HEK293 (cell line): ENCODE results near the gene PHACTR1.
A peak's percentile ranks its signal among the peaks of the same experiment; 100 is the strongest.

ENCODE experiments used
- OVOL3 ChIP-seq: fragments of 450-650 bp; formaldehyde crosslinking; IDR thresholded peaks from 2 replicates; pipeline ENCODE4 v1.5.1; 2016; ENCODE audit warnings: missing biosample characterization, missing genetic modification characterization
- ZNF366 ChIP-seq: fragments of 450-650 bp; formaldehyde crosslinking; conservative IDR thresholded peaks from 2 replicates; pipeline ENCODE4 v1.5.1; 2016; ENCODE audit warnings: missing biosample characterization, missing genetic modification characterization
- ZNF707 ChIP-seq: fragments of 450-650 bp; formaldehyde crosslinking; IDR thresholded peaks from 2 replicates; pipeline ENCODE4 v1.5.1; 2016; ENCODE audit warnings: missing biosample characterization, missing genetic modification characterization
- TF ChIP-seq, protein P1 (sequence below): fragments of 450-650 bp; formaldehyde crosslinking; IDR thresholded peaks from 2 replicates; pipeline ENCODE4 v1.5.1; 2016; ENCODE audit warnings: missing biosample characterization, missing genetic modification characterization
- TF ChIP-seq, protein P2 (sequence below): sonication (generic); formaldehyde crosslinking; IDR thresholded peaks from 2 replicates; pipeline ENCODE4 v1.8.1; 2022; ENCODE audit warnings: mild to moderate bottlenecking, moderate library complexity, missing genetic modification reagents
- TF ChIP-seq, protein P3 (sequence below): fragments of 450-650 bp; formaldehyde crosslinking; IDR thresholded peaks from 2 replicates; pipeline ENCODE4 v1.5.1; 2016; ENCODE audit warnings: missing biosample characterization, missing genetic modification characterization

DNA sequence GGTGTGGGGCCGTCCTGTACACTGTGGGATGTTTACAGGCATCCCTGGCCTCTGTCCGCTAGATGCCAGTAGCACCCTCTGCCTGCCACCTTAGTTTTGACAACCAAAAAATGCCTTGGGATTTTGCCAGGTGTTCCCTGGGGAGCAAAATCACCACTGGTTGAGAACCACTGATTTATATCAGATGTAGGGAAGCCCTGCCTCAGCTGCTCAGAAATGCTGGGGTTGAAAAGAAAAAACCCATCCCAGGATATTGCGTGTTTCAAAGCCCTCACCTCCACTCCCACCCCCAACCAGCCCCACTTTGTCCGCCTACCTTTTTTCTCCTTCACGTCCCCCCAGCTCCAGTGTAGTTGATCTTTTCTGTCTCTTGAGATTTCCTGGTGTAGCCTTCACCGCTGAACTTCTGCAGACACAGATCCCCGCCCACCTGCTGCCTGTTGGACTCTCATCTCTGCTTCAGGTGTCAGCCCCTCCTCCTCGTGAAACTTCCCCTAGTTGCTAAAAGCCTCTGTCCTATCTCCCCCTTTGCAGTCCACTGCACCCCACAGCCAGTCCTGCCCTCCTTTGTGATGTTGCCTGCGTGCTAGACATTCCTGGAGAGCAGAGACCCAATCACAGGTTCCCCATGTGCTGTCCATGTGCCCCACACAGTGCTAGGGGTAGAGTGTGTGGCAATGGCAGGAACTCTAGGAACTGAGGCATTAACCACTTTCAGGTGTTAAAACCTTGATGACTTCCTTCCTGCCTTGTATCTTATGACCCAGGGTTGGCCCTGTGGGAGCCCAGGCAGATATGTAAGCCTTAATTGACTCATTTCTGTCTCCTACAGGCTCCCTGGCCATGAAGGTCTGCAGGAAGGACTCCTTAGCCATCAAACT lies 512.9 kb downstream of the PHACTR1 start:
- no peak for TF ChIP-seq ZNF366 (tag by site-specific recombination)
- TF ChIP-seq, protein P1, sequence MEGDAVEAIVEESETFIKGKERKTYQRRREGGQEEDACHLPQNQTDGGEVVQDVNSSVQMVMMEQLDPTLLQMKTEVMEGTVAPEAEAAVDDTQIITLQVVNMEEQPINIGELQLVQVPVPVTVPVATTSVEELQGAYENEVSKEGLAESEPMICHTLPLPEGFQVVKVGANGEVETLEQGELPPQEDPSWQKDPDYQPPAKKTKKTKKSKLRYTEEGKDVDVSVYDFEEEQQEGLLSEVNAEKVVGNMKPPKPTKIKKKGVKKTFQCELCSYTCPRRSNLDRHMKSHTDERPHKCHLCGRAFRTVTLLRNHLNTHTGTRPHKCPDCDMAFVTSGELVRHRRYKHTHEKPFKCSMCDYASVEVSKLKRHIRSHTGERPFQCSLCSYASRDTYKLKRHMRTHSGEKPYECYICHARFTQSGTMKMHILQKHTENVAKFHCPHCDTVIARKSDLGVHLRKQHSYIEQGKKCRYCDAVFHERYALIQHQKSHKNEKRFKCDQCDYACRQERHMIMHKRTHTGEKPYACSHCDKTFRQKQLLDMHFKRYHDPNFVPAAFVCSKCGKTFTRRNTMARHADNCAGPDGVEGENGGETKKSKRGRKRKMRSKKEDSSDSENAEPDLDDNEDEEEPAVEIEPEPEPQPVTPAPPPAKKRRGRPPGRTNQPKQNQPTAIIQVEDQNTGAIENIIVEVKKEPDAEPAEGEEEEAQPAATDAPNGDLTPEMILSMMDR (tag by site-specific recombination): 0 out of 2 replicates have a peak, but pooled peaks have one; percentile 14
- TF ChIP-seq, protein P2, sequence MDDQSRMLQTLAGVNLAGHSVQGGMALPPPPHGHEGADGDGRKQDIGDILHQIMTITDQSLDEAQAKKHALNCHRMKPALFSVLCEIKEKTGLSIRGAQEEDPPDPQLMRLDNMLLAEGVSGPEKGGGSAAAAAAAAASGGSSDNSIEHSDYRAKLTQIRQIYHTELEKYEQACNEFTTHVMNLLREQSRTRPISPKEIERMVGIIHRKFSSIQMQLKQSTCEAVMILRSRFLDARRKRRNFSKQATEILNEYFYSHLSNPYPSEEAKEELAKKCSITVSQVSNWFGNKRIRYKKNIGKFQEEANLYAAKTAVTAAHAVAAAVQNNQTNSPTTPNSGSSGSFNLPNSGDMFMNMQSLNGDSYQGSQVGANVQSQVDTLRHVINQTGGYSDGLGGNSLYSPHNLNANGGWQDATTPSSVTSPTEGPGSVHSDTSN: no peak
- TF ChIP-seq, protein P3, sequence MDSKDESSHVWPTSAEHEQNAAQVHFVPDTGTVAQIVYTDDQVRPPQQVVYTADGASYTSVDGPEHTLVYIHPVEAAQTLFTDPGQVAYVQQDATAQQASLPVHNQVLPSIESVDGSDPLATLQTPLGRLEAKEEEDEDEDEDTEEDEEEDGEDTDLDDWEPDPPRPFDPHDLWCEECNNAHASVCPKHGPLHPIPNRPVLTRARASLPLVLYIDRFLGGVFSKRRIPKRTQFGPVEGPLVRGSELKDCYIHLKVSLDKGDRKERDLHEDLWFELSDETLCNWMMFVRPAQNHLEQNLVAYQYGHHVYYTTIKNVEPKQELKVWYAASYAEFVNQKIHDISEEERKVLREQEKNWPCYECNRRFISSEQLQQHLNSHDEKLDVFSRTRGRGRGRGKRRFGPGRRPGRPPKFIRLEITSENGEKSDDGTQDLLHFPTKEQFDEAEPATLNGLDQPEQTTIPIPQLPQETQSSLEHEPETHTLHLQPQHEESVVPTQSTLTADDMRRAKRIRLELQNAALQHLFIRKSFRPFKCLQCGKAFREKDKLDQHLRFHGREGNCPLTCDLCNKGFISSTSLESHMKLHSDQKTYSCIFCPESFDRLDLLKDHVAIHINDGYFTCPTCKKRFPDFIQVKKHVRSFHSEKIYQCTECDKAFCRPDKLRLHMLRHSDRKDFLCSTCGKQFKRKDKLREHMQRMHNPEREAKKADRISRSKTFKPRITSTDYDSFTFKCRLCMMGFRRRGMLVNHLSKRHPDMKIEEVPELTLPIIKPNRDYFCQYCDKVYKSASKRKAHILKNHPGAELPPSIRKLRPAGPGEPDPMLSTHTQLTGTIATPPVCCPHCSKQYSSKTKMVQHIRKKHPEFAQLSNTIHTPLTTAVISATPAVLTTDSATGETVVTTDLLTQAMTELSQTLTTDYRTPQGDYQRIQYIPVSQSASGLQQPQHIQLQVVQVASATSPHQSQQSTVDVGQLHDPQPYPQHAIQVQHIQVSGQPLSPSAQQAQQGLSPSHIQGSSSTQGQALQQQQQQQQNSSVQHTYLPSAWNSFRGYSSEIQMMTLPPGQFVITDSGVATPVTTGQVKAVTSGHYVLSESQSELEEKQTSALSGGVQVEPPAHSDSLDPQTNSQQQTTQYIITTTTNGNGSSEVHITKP (tag by site-specific recombination): no peak
- no peak for TF ChIP-seq OVOL3
- TF ChIP-seq ZNF707 (tag by site-specific recombination): no peak
